ENCODE data around the gene UTP11.
A peak's percentile ranks its signal among the peaks of the same experiment; 100 is the strongest.

The UTP11 gene

GRCh38 chr1:38009841-38010180 lies 2.7 kb upstream of the UTP11 start:
- no peaks in the 10 kb centered on the region for H3K36me3 ChIP-seq (ENCODE audit: insufficient read depth, low read length)
- H3K9me3 ChIP-seq (ENCODE audit: control insufficient read depth, insufficient read depth, low read length) = no peaks in the 10 kb centered on the region
- H3K9ac ChIP-seq (ENCODE audit: low read depth, low read length) = no peak overlapping the region
- H3K4me1 ChIP-seq (ENCODE audit: insufficient read depth, low read length) = peaks cover 15% of the 10 kb centered on the region; the same call in 1 of the 2 replicates

GRCh38 chr1:38013227-38013622 lies 691 bp downstream of the UTP11 start:
- Histone ChIP-seq H3K4me1 (ENCODE audit: insufficient read depth, low read length) (peaks cover 8% of the 10 kb centered on the region; the same call in 1 of the 2 replicates), H3K36me3 (ENCODE audit: insufficient read depth, low read length) (no peaks in the 10 kb centered on the region; the same call in 1 of the 2 replicates)

GRCh38 chr1:38014171-38014570 lies 1.6 kb downstream of the UTP11 start:
- Histone ChIP-seq H3K9me3 (ENCODE audit: control insufficient read depth, insufficient read depth, low read length) (no peaks in the 10 kb centered on the region), H3K9ac (ENCODE audit: low read depth, low read length) (no peak overlapping the region), H3K4me1 (ENCODE audit: insufficient read depth, low read length) (peaks cover 3% of the 10 kb centered on the region; the same call in 1 of the 2 replicates), H3K36me3 (ENCODE audit: insufficient read depth, low read length) (no peaks in the 10 kb centered on the region; the same call in 1 of the 2 replicates)

More at GRCh38 chr1:38013227-38013622, 691 bp downstream of the UTP11 start:
- Histone ChIP-seq H3K9ac (ENCODE audit: low read depth, low read length) (peak overlapping the region; percentile 67), H3K9me3 (ENCODE audit: control insufficient read depth, insufficient read depth, low read length) (no peaks in the 10 kb centered on the region)

GRCh38 chr1:38014724-38015424 lies 2.3 kb downstream of the UTP11 start:
- no peaks in the 10 kb centered on the region; the same call in 1 of the 2 replicates for H3K36me3 ChIP-seq (ENCODE audit: insufficient read depth, low read length)
- no peaks in the 10 kb centered on the region for H3K9me3 ChIP-seq (ENCODE audit: control insufficient read depth, insufficient read depth, low read length)
- no peak overlapping the region for H3K9ac ChIP-seq (ENCODE audit: low read depth, low read length)
- no peaks in the 10 kb centered on the region for H3K4me1 ChIP-seq (ENCODE audit: insufficient read depth, low read length)

GRCh38 chr1:38015978-38016725 lies 3.6 kb downstream of the UTP11 start:
- Histone ChIP-seq H3K36me3 (ENCODE audit: insufficient read depth, low read length) (peaks cover 6% of the 10 kb centered on the region), H3K4me1 (ENCODE audit: insufficient read depth, low read length) (no peaks in the 10 kb centered on the region), H3K9me3 (ENCODE audit: control insufficient read depth, insufficient read depth, low read length) (no peaks in the 10 kb centered on the region), H3K9ac (ENCODE audit: low read depth, low read length) (no peak overlapping the region)

- no peaks in the 10 kb centered on the region for H3K9me3 ChIP-seq (ENCODE audit: control insufficient read depth, insufficient read depth, low read length)
- peaks cover 18% of the 10 kb centered on the region for H3K36me3 ChIP-seq (ENCODE audit: insufficient read depth, low read length)
- no peak overlapping the region for H3K9ac ChIP-seq (ENCODE audit: low read depth, low read length)
- no peaks in the 10 kb centered on the region for H3K4me1 ChIP-seq (ENCODE audit: insufficient read depth, low read length)
Measured at GRCh38 chr1:38018864-38019343, 6.4 kb downstream of the UTP11 start.

- Histone ChIP-seq H3K36me3 (ENCODE audit: insufficient read depth, low read length) (peaks cover 25% of the 10 kb centered on the region), H3K9me3 (ENCODE audit: control insufficient read depth, insufficient read depth, low read length) (no peaks in the 10 kb centered on the region), H3K9ac (ENCODE audit: low read depth, low read length) (no peak overlapping the region), H3K4me1 (ENCODE audit: insufficient read depth, low read length) (no peaks in the 10 kb centered on the region)
Measured at GRCh38 chr1:38020396-38020795, 7.9 kb downstream of the UTP11 start.

GRCh38 chr1:38021969-38022368 lies 9.4 kb downstream of the UTP11 start:
- Histone ChIP-seq H3K36me3 (ENCODE audit: insufficient read depth, low read length) (peaks cover 25% of the 10 kb centered on the region), H3K9ac (ENCODE audit: low read depth, low read length) (no peak overlapping the region), H3K4me1 (ENCODE audit: insufficient read depth, low read length) (peaks cover 3% of the 10 kb centered on the region; the same call in 1 of the 2 replicates), H3K9me3 (ENCODE audit: control insufficient read depth, insufficient read depth, low read length) (no peaks in the 10 kb centered on the region)

GRCh38 chr1:38022810-38023209 lies 10.3 kb downstream of the UTP11 start:
- Histone ChIP-seq H3K9ac (ENCODE audit: low read depth, low read length) (no peak overlapping the region), H3K4me1 (ENCODE audit: insufficient read depth, low read length) (peaks cover 11% of the 10 kb centered on the region), H3K36me3 (ENCODE audit: insufficient read depth, low read length) (peaks cover 25% of the 10 kb centered on the region), H3K9me3 (ENCODE audit: control insufficient read depth, insufficient read depth, low read length) (no peaks in the 10 kb centered on the region)

- Histone ChIP-seq H3K4me1 (ENCODE audit: insufficient read depth, low read length) (peaks cover 29% of the 10 kb centered on the region), H3K9me3 (ENCODE audit: control insufficient read depth, insufficient read depth, low read length) (no peaks in the 10 kb centered on the region), H3K36me3 (ENCODE audit: insufficient read depth, low read length) (peaks cover 25% of the 10 kb centered on the region), H3K9ac (ENCODE audit: low read depth, low read length) (no peak overlapping the region)
Measured at GRCh38 chr1:38025233-38025632, 12.7 kb downstream of the UTP11 start.

- Histone ChIP-seq H3K36me3 (ENCODE audit: insufficient read depth, low read length) (peaks cover 20% of the 10 kb centered on the region), H3K4me1 (ENCODE audit: insufficient read depth, low read length) (peaks cover 34% of the 10 kb centered on the region), H3K9ac (ENCODE audit: low read depth, low read length) (no peak overlapping the region)
Measured at GRCh38 chr1:38025664-38026063, 13.1 kb downstream of the UTP11 start.

GRCh38 chr1:38026592-38027200 lies 14.2 kb downstream of the UTP11 start:
- H3K9ac ChIP-seq (ENCODE audit: low read depth, low read length) = no peak overlapping the region
- no peaks in the 10 kb centered on the region for H3K9me3 ChIP-seq (ENCODE audit: control insufficient read depth, insufficient read depth, low read length)
- H3K4me1 ChIP-seq (ENCODE audit: insufficient read depth, low read length) = peaks cover 35% of the 10 kb centered on the region
- H3K36me3 ChIP-seq (ENCODE audit: insufficient read depth, low read length) = peaks cover 17% of the 10 kb centered on the region

More at GRCh38 chr1:38025664-38026063, 13.1 kb downstream of the UTP11 start:
- no peaks in the 10 kb centered on the region for H3K9me3 ChIP-seq (ENCODE audit: control insufficient read depth, insufficient read depth, low read length)

GRCh38 chr1:38027201-38028104 lies 14.9 kb downstream of the UTP11 start:
- Histone ChIP-seq H3K36me3 (ENCODE audit: insufficient read depth, low read length) (peaks cover 12% of the 10 kb centered on the region), H3K9ac (ENCODE audit: low read depth, low read length) (no peak overlapping the region), H3K4me1 (ENCODE audit: insufficient read depth, low read length) (peaks cover 35% of the 10 kb centered on the region)

More at GRCh38 chr1:38027201-38028104, 14.9 kb downstream of the UTP11 start:
- H3K9me3 ChIP-seq (ENCODE audit: control insufficient read depth, insufficient read depth, low read length) = no peaks in the 10 kb centered on the region

All from ES-I3 (cell line).